ENCODE data around the gene KLHL13.
"Not testable (repeated sequence)": the region's sequence is repeated elsewhere in the genome, so short reads cannot be mapped to it uniquely, and the experiment has no call there.

Gene KLHL13

GRCh38 chrX:118116713-118117550 lies at the start of gene KLHL13:
TSS of gene KLHL13 (minus strand) at chrX:118116810. CDS start at chrX:118028473, 88,337 bp downstream.
- no peak for DNase-seq (ENCODE audit: low read depth, low spot score)

- DNase-seq (ENCODE audit: low read depth, low spot score), result no peak
Measured at GRCh38 chrX:118164138-118164537, 47.5 kb upstream of the KLHL13 start.

- DNase-seq (ENCODE audit: low read depth, low spot score), result no peak
Measured at GRCh38 chrX:118156953-118157608, 40.5 kb upstream of the KLHL13 start.

GRCh38 chrX:118156254-118156952 lies 39.8 kb upstream of the KLHL13 start:
- no peak for DNase-seq (ENCODE audit: low read depth, low spot score)

GRCh38 chrX:118153270-118153669 lies 36.7 kb upstream of the KLHL13 start:
- no peak for DNase-seq (ENCODE audit: low read depth, low spot score)

- no peak for DNase-seq (ENCODE audit: low read depth, low spot score)
Measured at GRCh38 chrX:118152721-118153120, 36.1 kb upstream of the KLHL13 start.

- DNase-seq (ENCODE audit: low read depth, low spot score), result no peak
Measured at GRCh38 chrX:118148737-118149136, 32.1 kb upstream of the KLHL13 start.

GRCh38 chrX:118147771-118148170 lies 31.2 kb upstream of the KLHL13 start:
- not testable (repeated sequence) for DNase-seq (ENCODE audit: low read depth, low spot score)

- no peak for DNase-seq (ENCODE audit: low read depth, low spot score)
Measured at GRCh38 chrX:118143578-118143977, 27.0 kb upstream of the KLHL13 start.

- DNase-seq (ENCODE audit: low read depth, low spot score), result no peak
Measured at GRCh38 chrX:118131336-118131735, 14.7 kb upstream of the KLHL13 start.

GRCh38 chrX:118129681-118130080 lies 13.1 kb upstream of the KLHL13 start:
- no peak for DNase-seq (ENCODE audit: low read depth, low spot score)

- DNase-seq (ENCODE audit: low read depth, low spot score), result no peak
Measured at GRCh38 chrX:118128724-118129123, 12.1 kb upstream of the KLHL13 start.

- no peak for DNase-seq (ENCODE audit: low read depth, low spot score)
Measured at GRCh38 chrX:118126286-118126685, 9.7 kb upstream of the KLHL13 start.

GRCh38 chrX:118124243-118124642 lies 7.6 kb upstream of the KLHL13 start:
- not testable (repeated sequence) for DNase-seq (ENCODE audit: low read depth, low spot score)

GRCh38 chrX:118117741-118118140 lies 1.1 kb upstream of the KLHL13 start:
- no peak for DNase-seq (ENCODE audit: low read depth, low spot score)

- DNase-seq (ENCODE audit: low read depth, low spot score), result no peak
Measured at GRCh38 chrX:118115953-118116712, 477 bp downstream of the KLHL13 start.

- no peak for DNase-seq (ENCODE audit: low read depth, low spot score)
Measured at GRCh38 chrX:118114971-118115370, 1.6 kb downstream of the KLHL13 start.

GRCh38 chrX:118109065-118109464 lies 7.5 kb downstream of the KLHL13 start:
- no peak for DNase-seq (ENCODE audit: low read depth, low spot score)

GRCh38 chrX:118108304-118108703 lies 8.3 kb downstream of the KLHL13 start:
- no peak for DNase-seq (ENCODE audit: low read depth, low spot score)

GRCh38 chrX:118100091-118100490 lies 16.5 kb downstream of the KLHL13 start:
- DNase-seq (ENCODE audit: low read depth, low spot score), result no peak

GRCh38 chrX:118088084-118088483 lies 28.5 kb downstream of the KLHL13 start:
- DNase-seq (ENCODE audit: low read depth, low spot score), result no peak

- no peak for DNase-seq (ENCODE audit: low read depth, low spot score)
Measured at GRCh38 chrX:118074196-118074595, 42.4 kb downstream of the KLHL13 start.

Data from activated CD4-positive, CD25-positive, alpha-beta regulatory T cell treated with anti-CD3 and anti-CD28 coated beads, Interleukin-2, amount 50 U/mL, for 16 hours (primary cell).